AG04450 (cell line): ENCODE measurements around the gene ACTMAP. TPM values are rescaled to one million over a fixed set of nuclear protein-coding genes. Genes with fewer than 3 reads are reported as not detected.

ENCODE experiments used
- CTCF ChIA-PET: fragments of 300-600, 350-600 bp; formaldehyde crosslinking; extraction: SDS; loops from one replicate; lab custom pipeline; 2022; ENCODE audit warnings: antibody characterized with exemption, inconsistent platforms; lab: Charles Lee
- POLR2A ChIA-PET: fragments of 350-600 bp; formaldehyde crosslinking; extraction: SDS; loops from one replicate; lab custom pipeline; 2021; ENCODE audit warnings: antibody characterized with exemption, inconsistent platforms; lab: Yijun Ruan, JAX
- DNase-seq: peaks from one replicate; pipeline ENCODE4 v3.0.0-alpha.2; 2011; ENCODE audit warnings: low read depth, low spot score
- H3K27ac ChIP-seq: one replicate; pipeline ENCODE4 v1.5.1; 2012; ENCODE audit warnings: low read depth, low read length, control low read depth
- H3K27me3 ChIP-seq: one replicate; pipeline ENCODE4 v1.6.0; 2012; ENCODE audit warnings: low read length; ENCODE audit not compliant: control insufficient read depth, insufficient read depth
- H3K4me3 ChIP-seq: 2 replicates; pipeline ENCODE4 v1.5.1; 2011; ENCODE audit warnings: mild to moderate bottlenecking, low read depth, low read length, control low read depth
- H3K9me3 ChIP-seq: 2 replicates; pipeline ENCODE4 v1.5.1; 2012; ENCODE audit warnings: low read length; ENCODE audit not compliant: control insufficient read depth, insufficient read depth
- CTCF ChIP-seq: IDR thresholded peaks from 2 replicates; pipeline ENCODE4 v1.5.1; 2011; ENCODE audit warnings: low read depth, low read length, control low read depth, inconsistent platforms
- polyA plus RNA-seq: library from polyadenylated mRNA; depleted of rRNA; stranded (reverse); fragments of >200 nt; gene quantifications from 2 replicates; pipeline ENCODE4 v1.2.3, GENCODE V29; 2011

The ACTMAP gene
- polyA plus RNA-seq, 1 experiment = 2.9 TPM

GRCh38 chr19:40700083-40700482 lies 50.2 kb downstream of the ACTMAP start:
- Histone ChIP-seq H3K27ac (no peak overlapping the region), H3K4me3 (no peak overlapping the region), H3K9me3 (no peaks in the 10 kb centered on the region), H3K27me3 (no peaks in the 10 kb centered on the region)
- POLR2A ChIA-PET = no interaction called here
- no peak for DNase-seq
- no peak for TF ChIP-seq CTCF
- CTCF ChIA-PET = no interaction called here

- H3K4me3 ChIP-seq = no peak overlapping the region
- H3K27me3 ChIP-seq = no peaks in the 10 kb centered on the region
- no peaks in the 10 kb centered on the region for H3K9me3 ChIP-seq
- TF ChIP-seq CTCF = no peak
- ChIA-PET POLR2A (no interaction called here), CTCF (no interaction called here)
- no peak for DNase-seq
- no peak overlapping the region for H3K27ac ChIP-seq
Observed at GRCh38 chr19:40697007-40697406, 53.3 kb downstream of the ACTMAP start.

GRCh38 chr19:40695881-40696280 lies 54.4 kb downstream of the ACTMAP start:
- POLR2A ChIA-PET = no interaction called here
- no peaks in the 10 kb centered on the region for H3K27me3 ChIP-seq
- H3K9me3 ChIP-seq = no peaks in the 10 kb centered on the region; the same call in 1 of the 2 replicates
- no peak for TF ChIP-seq CTCF
- no peak for DNase-seq
- CTCF ChIA-PET = no interaction called here
- no peak overlapping the region for H3K27ac ChIP-seq
- no peak overlapping the region for H3K4me3 ChIP-seq

GRCh38 chr19:40693896-40694295 lies 56.4 kb downstream of the ACTMAP start:
- H3K27me3 ChIP-seq = no peaks in the 10 kb centered on the region
- no peak for TF ChIP-seq CTCF
- DNase-seq = no peak
- H3K9me3 ChIP-seq = no peaks in the 10 kb centered on the region; the same call in 1 of the 2 replicates
- H3K4me3 ChIP-seq = no peak overlapping the region
- POLR2A ChIA-PET = no interaction called here
- H3K27ac ChIP-seq = no peak overlapping the region
- CTCF ChIA-PET = no interaction called here

GRCh38 chr19:40693150-40693788 lies 57.0 kb downstream of the ACTMAP start:
- CTCF ChIA-PET = no interaction called here
- TF ChIP-seq CTCF = no peak
- H3K27ac ChIP-seq = no peak overlapping the region
- POLR2A ChIA-PET = no interaction called here
- no peak overlapping the region for H3K4me3 ChIP-seq
- H3K9me3 ChIP-seq = no peaks in the 10 kb centered on the region; the same call in 1 of the 2 replicates
- no peak for DNase-seq
- H3K27me3 ChIP-seq = no peaks in the 10 kb centered on the region
